HG03175 (cell line): ENCODE data around the gene S100Z.
"Not testable (repeated sequence)": the region's sequence is repeated elsewhere in the genome, so short reads cannot be mapped to it uniquely, and the experiment has no call there.

Experiments used
- ATAC-seq: cut with Tn5 transposase; IDR thresholded peaks from one replicate; pipeline ENCODE4 v1.9.1; 2021; ENCODE audit warnings: mild to moderate bottlenecking, moderate library complexity; ENCODE audit not compliant: unreplicated experiment

The S100Z gene

DNA sequence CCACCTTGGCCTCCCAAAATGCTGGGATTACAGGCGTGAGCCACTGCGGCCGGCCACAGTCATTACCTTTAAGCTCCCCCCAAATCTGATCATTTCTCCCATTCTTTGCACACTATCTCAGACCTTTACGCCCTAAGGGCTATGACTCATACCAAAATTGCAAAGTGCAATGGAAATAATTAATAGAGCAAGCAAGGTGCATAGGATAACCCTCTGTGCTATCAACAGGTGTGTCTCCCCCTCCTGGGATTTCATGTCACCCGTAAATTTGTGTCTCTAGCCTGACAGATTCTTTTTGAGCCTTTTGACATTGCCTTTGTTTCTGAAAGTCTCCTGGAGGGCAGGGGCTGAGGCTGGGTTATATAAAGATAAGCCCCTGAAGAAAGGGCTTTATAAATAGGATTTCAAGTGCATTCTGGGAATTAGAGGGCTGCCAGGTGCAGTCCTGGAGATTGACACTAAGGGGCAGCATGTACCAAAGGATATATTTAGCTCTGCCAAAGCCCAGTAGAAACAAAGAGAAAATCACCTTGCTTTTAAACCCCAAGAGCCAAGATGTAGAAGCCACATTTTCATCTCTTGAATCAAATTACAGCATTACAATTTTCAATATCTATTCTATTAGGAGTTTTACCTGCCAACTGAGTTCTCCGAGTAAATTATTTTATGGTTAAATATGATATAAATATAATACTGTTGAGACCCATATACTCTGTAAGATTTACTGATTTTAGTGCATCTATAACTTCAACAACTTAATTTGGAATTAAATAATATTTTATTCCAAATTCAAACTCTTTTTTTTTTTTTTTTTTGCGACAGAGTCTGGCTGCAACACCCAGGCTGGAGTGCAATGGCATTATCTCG is 18.2 kb downstream of the S100Z start:
- ATAC-seq: peak; percentile 82

DNA sequence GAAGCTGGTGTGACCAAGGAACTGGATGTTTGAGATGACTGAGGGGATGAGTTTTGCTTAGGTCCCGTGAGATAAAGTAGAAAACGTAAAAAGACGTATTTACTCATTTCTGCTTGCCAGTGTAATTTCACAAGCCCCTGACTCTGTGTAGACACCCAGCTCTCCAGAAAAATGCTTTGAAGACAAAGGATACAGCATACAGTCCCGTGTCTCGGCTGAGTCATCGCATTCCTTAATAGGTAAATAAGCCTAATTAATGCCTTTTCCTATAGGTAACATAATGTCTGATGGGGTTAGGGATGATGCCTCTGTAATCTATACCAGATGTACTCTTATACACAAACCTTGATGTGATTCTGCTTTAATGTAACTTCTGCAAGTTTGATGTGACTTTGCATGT is 20.2 kb downstream of the S100Z start:
- ATAC-seq: no peak

DNA sequence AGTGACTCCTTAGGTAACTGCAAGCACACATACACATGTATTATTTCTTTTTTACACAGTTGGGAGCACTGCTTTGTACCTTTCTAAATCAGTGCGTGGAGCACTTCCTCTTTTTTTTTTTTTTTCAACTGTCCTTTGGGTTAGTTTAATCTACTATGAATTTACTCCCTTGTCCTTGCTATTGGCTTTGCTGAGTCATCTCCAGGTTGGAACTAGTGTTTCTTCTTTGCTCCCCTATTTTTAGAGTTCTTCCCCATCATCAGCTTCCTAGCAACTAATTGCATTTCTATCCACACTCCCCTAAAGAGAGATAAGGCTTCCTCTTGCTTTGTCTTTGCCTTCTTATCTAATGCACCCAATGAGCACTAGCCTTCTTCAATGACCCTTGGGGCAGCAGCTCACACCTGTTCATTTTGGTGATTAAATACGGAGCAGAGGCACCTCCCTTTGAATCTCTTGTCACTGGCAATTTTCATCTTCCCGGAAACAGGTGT is 24.3 kb downstream of the S100Z start:
- ATAC-seq: peak; percentile 62

- ATAC-seq: no peak
These were observed 39.0 kb downstream of the S100Z start for GRCh38 chr5:76888733-76889300.

GRCh38 chr5:76893294-76893693 is 43.5 kb downstream of the S100Z start:
- no peak for ATAC-seq

DNA sequence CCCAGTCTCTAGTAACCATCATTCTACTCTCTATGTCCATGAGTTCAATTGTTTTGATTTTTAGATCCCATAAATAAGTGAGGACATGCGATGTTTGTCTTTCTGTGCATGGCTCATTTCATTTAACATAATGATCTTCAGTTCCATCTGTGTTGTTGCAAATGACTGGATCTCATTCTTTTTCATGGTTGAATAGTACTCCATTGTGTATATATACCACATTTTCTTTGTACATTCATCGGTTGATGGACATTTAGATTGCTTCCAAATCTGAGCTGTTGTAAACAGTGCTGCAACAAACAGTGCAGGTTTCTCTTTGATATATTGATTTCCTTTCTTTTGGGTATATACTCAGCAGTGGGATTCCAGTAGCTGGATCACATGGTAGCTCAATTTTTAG is 46.4 kb downstream of the S100Z start:
- ATAC-seq: no peak

GRCh38 chr5:76901522-76901921 is 51.7 kb downstream of the S100Z start:
- ATAC-seq: no peak

- no peak for ATAC-seq
These were observed 58.4 kb downstream of the S100Z start for GRCh38 chr5:76908166-76908565.

- ATAC-seq: not testable (repeated sequence)
These were observed 60.6 kb downstream of the S100Z start for GRCh38 chr5:76910344-76910933.

DNA sequence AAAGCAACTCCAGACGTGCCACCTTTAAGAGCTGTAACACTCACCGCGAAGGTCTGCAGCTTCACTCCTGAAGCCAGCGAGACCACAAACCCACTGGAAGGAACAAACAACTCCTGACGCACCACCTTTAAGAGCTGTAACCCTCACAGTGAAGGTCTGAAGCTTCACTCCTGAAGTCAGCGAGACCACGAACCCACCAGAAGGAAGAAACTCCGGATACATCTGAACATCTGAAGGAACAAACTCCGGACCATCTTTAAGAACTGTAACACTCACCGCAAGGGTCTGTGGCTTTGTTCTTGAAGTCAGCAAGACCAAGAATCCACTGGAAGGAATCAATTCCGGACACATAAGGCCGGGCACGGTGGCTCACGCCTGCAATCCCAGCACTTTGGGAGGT is 64.9 kb downstream of the S100Z start:
- not testable (repeated sequence) for ATAC-seq

DNA sequence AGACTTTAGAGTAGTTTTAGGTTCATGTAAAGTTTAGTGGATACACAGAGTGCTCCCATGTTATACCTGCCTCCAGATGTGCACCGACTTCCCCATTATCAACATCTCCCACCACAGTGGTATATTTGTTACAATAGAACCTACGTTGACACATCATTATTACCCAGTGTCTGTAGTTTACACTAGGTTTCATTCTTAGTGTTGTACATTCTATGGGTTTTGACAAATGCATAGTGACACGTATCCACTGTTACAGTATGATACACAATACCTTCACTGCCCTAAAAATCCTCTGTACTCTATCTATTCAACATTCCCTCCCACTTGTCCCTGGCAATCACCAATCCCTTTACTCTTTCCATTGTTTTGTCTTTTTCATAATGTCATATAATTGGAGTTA is 68.7 kb downstream of the S100Z start:
- ATAC-seq: no peak

GRCh38 chr5:76920491-76920890 is 70.7 kb downstream of the S100Z start:
- ATAC-seq: no peak

GRCh38 chr5:76926329-76927105 is 76.7 kb downstream of the S100Z start:
- no peak for ATAC-seq

DNA sequence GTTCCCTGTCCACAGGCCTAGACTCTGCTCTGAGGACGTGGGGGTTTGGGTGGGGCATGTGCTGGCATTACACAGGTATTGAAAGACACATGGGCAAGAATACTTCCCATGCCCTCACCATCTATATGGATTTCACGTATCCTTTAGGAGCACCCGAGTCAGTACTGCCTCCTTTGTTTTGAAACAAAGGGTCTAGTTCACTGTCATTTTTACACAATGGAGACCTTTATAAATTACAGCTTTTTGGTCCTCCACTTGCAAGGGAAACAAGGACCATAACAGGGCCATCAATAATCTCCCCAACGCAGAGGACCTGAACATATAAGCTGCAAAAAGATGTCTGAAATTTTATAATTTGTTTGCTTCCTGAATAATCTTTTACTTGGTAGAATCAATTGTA is 78.1 kb downstream of the S100Z start:
- no peak for ATAC-seq

DNA sequence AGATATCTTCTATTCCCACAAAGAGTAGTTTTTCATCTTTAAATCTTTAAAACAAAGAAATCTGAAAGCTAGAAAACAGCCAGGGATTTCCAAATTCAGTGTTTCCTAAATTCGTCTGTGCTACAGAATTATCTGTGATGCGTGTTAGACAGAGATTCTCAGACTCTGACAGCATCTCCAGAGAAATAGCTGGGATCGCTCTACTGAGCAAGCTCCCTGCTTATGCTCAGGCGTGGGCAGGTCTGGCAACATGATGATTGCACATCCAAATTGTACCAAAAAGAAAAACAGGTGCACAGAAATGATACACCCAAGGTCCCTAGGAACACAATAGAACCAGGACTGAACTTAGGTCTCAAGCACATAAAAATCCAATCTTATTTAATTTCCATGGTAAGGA is 80.3 kb downstream of the S100Z start:
- ATAC-seq: no peak

- no peak for ATAC-seq
These were observed 88.4 kb downstream of the S100Z start for GRCh38 chr5:76938177-76938576.

DNA sequence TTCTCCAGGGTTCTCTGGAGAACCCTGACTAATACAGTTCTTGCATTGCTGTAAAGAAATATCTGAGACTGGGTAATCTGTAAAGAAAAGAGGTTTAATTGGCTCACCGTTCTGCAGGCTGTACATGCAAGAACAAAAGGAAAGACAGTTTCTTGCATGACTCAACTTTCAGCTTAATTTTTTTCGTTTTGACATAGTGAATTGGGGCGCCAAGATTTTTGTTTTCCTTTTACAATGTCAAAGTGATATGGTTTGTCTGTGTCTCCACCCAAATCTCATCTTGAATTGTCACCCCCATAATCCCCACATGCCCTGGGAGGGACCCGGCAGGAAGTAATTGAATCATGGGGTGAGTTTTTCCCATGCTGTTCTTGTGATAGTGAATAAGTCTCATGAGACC is 91.2 kb downstream of the S100Z start:
- no peak for ATAC-seq

DNA sequence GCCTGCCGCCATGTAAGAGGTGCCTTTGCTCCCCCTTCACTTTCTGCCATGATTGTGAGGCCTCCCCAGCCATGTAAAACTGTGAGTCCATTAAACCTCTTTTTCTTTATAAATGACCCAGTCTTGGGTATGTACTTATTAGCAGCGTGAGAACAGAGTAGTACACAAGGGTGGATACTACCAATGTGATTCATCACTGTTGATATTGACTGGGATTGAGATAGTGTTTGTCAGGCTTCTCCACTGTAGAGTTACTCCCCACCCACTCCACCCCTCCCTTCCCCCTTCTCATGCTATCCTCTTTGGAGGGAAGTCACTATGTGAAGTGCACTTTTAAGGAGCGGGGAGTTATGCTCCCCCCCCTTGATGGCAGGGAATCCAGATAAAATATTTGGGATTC is 91.6 kb downstream of the S100Z start:
- ATAC-seq: no peak

- ATAC-seq: no peak
These were observed 92.8 kb downstream of the S100Z start for GRCh38 chr5:76942581-76942980.

GRCh38 chr5:76943006-76943405 is 93.2 kb downstream of the S100Z start:
- no peak for ATAC-seq

DNA sequence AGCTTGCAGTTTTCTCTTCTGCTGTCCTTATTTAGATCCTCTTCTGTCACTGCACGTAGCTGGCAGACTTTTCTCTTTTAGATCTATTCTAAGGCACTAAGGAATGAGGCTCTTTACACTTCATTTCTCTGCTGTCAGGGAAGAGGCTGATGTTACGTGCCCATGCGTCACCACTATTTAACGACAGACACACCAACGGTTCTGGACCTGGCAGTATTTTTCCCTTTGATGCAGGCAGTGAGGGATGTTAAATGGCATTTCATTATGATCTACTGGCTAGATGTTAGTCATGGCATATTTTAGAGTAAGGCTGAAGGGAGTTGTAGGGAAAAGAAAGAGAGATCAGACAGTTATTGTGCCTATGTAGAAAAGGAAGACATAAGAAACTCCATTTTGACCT is 94.8 kb downstream of the S100Z start:
- no peak for ATAC-seq
